GM21515 (cell line): ENCODE measurements around the gene PANX3.
"Not testable (repeated sequence)": the region's sequence is repeated elsewhere in the genome, so short reads cannot be mapped to it uniquely, and the experiment has no call there.

Experiments
- ATAC-seq: cut with Tn5 transposase; IDR thresholded peaks from one replicate; pipeline ENCODE4 v1.9.1; 2021; ENCODE audit not compliant: unreplicated experiment

Gene PANX3, protein sequence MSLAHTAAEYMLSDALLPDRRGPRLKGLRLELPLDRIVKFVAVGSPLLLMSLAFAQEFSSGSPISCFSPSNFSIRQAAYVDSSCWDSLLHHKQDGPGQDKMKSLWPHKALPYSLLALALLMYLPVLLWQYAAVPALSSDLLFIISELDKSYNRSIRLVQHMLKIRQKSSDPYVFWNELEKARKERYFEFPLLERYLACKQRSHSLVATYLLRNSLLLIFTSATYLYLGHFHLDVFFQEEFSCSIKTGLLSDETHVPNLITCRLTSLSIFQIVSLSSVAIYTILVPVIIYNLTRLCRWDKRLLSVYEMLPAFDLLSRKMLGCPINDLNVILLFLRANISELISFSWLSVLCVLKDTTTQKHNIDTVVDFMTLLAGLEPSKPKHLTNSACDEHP

DNA sequence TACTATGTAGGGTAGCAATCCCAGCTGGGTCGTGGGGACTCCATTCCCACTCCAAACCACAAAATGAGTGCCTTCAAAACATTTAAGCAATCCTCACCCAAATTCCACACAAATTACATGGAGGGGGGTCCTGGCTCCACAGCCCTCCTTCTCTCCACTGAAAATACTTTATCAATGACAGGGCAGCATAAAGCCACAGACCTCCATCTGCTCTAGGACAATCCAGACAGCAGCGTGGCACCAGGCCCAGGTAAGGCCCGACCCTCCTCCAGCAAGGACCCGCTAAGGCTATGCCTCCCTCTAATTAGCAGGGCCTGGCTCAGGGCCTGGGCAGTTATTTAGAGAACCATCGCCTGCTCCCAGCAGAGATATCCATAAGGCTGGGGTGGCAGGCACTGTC, at the start of gene PANX3:
PANX3 (plus strand) TSS at position 365 of the 400 bp plus-strand sequence. CDS start 129 bp downstream, outside the sequence.
- ATAC-seq = no peak

DNA sequence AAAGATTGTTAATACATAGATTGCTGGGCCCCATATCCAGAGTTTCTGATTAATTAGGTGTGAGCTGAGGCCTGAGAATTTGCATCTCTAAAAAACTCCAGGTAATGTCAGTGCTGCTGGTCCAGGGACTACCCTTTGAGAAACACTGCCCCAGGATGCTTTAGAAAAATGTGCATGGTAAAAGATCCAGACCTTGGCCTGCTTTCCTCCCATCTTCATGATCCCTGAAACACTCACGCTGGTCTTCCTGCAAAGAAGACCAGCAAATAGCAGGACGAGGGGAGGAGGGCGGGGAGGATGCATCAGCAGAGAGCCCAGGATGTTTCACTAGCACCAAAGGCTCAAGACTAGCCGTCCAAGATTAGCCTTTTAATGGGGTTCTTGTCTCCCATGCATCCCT, 41.5 kb upstream of the PANX3 start, which contains the start of gene OR8A1:
OR8A1 (plus strand) TSS at position 301 of the 400 bp plus-strand sequence. CDS start 123 bp downstream, outside the sequence.
- ATAC-seq = no peak

DNA sequence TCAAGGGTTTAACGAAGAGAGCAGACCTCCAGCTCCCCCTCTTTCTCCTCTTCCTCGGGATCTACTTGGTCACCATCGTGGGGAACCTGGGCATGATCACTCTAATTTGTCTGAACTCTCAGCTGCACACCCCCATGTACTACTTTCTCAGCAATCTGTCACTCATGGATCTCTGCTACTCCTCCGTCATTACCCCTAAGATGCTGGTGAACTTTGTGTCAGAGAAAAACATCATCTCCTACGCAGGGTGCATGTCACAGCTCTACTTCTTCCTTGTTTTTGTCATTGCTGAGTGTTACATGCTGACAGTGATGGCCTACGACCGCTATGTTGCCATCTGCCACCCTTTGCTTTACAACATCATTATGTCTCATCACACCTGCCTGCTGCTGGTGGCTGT, 41.1 kb upstream of the PANX3 start:
- ATAC-seq = no peak

DNA sequence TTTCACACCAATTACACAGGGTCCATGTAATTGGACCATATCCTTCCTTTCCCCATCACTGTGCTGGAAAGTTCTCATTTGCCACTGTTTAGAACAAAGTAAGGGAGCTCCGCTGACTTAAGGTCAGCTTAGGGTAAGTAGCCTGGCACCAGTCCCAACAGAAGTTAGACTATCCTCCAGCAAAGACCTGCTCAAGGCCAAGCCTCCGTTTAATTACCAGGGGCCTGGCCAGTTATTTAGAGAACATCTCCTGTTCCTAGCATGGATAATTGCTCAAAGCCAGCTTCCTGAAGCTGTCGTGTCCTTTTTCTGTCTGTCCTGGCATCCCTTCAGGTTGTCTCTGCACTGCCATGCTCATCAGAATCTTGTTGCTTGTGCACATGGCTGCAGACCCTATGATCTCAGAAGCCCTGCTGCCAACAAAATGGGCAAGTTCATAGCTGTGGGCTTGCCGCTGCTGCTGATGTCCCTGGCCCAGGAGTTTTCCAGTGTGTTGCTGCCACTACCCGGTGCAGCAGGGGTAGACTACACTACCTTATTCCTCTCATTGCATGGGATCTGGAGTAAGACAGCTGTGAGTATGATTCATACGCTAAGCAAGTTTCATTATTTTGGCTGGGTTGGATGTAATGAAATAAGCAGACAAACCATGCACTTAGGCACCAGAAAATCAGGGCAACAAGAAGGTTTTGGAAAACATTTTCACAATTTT, 33.4 kb upstream of the PANX3 start:
- ATAC-seq = no peak

DNA sequence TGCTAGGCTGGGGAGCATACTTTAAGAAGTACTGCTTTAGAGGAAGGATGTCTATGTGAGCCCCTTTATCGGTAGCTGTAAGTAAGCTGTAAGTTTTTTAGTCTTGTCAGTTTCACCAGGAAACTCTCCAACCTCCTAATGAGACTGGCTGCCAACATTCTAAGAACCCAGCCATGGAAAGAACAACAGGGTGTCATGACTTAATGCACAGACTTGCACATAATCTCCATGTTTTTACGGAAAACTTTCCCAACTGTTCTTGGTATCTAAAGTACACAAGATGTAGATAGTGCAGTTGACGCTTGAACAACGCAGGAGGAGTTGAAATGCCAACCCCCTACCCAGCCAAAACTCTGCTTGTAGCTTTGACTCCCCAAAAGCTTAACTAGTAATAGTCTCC, 32.5 kb upstream of the PANX3 start:
- no peak for ATAC-seq

DNA sequence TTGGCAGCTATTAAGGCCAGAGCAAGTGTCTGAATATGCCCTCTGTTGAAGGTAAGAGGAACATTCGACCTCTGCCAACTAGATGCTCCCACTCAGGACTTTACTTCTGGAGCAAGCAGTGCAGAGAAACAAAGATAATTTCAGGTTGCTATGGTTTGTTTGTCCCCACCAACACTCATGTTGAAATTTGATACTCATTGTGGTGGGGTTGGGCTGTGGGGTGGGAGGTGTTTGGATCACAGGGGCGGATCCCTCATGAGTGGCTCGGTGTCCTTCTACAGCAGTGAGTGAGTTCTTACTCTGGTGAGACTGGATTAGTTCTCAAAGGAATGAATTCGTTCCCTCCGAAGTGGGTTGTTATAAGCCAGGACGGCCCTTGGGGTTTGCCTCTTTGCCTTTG, 29.4 kb upstream of the PANX3 start:
- no peak for ATAC-seq

DNA sequence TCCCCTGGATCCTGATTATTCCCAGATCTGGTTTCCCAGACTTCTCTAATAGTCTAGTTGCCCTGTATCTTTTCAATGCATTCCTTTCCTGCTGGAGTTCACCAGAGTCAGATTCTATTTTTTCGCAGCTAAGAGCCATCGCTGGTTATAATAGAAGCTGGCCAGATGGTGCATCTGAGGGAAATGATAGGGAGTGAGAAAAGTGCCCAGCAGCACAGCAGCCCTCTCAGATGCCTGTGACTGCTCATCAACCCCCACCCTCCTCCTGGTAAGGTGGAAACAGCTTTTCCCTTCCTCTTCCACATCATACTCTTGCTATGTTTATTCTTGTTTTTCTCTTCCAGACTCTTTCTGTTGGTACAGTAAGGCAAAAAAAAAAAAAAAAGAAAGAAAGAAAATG, 28.7 kb upstream of the PANX3 start:
- ATAC-seq = no peak

DNA sequence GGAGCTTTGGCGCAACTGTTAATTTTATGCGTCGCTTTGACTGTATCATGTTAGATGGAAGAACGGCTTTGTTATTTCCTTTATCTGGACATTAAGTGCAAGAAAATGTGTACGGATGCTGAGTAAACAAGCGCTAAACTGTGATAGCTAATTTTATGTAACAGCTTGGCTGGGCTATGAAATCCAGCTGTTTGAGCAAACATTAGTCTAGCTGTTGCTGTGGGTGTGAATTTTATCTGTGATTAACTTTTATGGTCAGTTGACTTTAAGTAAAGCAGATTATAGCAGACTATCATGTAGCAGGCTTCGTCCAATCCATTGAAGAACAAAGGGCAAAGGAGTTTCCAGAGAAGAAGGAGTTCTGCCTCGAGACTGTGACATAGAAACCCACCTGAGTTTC, 27.4 kb upstream of the PANX3 start:
- ATAC-seq = no peak

DNA sequence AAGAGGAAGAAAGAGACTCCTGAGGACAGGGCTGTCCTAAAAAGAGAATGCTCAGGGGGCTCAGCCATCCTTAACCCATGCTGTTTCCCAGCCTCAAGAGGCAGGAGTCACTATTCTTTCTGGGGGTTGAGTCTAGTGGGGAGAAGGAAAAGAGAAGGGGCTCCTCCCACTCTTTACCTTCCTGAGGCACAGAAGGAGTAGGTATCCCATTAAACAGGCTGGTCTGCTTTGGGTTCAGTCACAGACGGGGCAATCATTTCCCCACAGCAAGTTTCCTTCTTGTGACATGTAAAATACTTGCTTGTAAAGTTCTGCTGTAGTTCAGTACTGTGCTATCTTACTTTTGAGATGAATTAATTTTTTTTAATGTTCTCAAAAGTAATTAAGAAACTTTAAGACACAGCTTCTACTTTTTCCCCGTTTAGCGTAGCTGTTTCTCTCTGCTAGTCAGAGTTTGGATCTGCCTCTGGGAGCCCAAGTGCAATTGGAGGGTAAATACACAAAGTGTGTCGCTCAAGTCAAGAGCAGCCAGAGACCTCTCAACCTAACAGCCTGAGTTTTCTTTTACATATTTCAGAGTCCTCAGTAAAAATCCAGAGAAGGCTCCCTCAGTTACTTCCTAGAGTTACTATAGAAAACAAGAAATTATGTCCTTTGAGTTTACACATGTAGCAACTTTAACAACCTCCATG, 26.4 kb upstream of the PANX3 start:
- no peak for ATAC-seq

DNA sequence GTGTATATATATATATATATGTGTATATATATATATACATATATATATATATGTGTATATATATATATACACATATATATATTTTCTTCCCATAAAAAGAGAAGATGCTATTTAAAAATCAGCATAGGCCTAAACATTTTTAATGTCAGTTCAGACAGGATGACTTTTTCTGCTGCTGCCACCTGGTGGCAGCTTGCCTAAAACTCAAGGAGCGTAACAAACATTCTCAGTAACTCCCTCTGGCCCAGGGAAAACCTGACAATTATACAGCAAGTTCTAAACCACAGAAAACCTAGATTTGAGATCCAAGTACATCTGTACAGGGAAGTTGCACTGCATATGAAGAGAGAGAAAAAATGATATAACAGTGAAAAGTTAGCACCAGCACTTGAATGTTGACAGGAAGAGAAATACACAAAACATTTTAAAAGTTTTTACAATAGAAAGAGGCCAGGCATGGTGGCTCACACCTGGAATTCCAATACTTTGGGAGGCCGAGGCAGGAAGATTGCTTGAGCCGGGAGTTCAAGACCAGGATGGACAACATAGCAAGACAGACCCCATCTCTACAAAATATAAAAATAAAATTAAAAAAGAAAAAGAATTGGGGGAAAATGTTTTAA, 24.9 kb upstream of the PANX3 start:
- ATAC-seq = no peak

DNA sequence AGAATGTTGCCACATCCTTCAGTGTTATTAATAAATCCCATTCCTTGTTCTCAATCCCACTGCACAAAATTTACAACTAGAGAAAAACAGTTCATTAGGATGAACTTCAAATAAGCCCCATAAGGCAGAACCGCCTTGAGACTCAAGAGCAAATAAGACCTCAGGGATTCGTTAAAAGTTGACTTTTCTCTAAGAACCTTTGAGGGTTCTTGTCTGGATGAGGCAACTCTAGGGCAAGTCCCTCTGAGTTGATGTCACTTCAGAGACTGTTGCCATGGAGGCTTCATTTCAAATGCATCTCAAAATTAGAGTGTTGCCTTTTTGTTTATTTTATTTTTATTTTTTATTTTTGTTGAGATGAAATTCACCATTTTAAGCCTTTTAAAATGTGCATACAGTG, 19.8 kb upstream of the PANX3 start:
- no peak for ATAC-seq

DNA sequence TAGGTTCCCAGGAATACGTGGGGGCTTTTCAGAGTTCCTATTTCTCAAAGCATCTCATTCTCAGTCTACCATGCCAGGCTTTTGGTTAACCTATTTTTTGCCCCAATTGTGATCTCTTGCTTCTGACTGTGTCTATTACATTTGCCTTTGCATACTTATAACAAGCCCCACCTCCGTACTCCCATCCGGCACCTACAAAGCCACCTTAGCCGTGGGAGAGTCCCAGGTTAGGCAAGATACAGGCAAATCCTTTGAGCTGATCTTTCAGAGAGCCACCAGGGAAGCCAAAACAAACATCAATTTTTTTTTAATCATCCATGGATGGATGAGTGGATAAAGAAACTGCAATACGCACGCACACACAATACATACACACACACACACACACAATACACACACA, 18.6 kb upstream of the PANX3 start:
- no peak for ATAC-seq

DNA sequence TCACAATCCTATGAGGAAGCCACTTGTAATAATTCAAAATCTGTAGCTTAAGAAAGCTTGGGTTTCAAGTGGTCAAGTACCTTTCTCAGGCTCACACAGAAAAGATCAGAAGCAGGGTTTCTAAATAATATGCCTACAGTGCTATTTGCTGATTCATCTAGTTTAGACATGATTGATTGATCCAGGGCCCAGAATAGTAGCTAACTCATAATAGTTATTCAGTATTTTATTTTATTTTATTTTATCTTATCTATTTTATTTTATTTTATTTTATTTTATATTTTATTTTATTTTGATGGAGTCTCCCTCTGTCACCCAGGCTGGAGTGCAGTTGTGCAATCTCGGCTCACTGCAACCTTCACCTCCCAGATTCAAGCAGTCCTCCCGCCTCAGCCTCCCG, 15.9 kb upstream of the PANX3 start:
- no peak for ATAC-seq

DNA sequence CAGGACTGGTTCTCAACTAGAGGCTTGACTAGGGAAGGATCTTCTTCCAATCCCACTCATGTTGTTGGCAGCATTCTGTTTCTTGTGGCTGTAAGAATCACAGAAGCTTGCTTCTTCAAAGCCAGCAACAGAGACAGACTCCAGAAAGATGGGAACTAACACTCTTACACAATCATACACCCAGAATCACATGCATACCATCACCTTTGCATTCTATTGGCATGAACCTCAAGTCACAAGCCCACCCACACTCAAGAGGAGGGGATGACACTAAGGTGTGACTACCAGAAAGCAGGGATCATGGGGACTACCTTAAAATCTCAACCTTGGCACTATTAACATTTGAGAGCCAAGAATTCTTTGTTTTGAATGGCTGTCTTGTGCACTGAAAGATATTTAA, 13.6 kb upstream of the PANX3 start:
- no peak for ATAC-seq

DNA sequence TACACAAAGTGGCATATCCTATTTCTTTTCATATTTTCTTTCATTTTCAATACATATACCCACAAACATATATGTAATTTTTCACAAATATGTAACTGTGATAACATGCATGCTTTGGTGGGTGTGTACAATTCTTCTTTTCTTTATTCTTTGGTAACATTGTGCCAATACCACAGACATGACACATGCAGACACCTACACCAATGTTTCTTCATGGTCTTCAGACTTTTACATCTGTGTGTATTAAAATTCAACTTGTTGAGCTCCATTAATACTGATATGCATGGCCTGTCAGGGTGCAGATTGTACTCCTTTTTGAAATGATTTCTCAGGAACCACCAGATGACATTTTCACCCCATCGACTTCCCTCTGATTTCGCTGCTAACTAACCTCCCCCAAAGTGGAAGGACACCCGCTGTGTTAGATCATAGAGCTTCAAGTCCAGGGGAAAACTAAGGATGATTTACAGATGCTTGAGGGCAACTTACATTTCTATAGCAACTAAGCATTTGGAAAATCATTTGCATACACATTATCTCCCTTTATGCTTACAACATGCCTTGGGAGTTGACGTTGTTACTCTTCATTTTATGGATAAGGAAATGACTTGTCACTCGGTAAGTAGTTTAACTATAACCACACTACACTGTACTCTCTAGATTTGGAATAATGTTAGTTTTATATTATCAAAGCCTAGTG, 10.5 kb upstream of the PANX3 start:
- no peak for ATAC-seq

DNA sequence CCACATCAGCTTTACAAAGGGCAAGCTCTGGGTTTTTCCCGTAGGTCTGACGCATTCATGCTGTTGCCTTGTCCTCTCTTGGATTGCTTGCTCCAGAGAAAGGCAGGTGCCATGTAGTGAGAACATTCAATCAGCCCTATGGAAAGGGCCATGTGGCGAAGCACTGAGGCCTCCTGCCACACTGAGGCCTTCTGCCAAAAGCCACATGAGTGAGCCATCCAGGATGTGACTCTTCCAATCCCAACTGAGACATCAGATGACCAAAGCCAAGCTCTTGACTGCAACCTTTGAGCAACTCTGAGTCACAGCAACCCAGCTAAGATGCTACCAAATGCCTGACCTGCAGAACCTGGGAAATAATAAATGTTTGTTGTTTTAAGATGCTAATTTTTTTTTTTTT, 9.0 kb upstream of the PANX3 start:
- no peak for ATAC-seq

DNA sequence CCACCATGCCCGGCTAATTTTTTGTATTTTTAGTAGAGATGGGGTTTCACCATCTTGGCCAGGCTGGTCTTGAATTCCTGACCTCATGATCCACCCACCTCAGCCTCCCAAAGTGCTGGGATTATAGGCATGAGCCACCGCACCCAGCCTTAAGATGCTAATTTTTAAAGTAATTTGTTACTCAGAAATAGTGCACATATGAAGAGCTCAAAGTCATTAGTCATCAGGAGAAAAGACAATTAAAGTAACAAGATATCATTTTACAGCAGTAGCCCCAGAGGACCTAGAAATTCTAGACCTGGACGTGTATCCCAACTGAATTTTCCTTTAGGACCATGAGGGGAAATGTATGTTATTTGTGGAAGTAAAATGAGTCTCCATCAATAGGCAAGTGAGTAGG, 8.5 kb upstream of the PANX3 start:
- ATAC-seq = not testable (repeated sequence)

DNA sequence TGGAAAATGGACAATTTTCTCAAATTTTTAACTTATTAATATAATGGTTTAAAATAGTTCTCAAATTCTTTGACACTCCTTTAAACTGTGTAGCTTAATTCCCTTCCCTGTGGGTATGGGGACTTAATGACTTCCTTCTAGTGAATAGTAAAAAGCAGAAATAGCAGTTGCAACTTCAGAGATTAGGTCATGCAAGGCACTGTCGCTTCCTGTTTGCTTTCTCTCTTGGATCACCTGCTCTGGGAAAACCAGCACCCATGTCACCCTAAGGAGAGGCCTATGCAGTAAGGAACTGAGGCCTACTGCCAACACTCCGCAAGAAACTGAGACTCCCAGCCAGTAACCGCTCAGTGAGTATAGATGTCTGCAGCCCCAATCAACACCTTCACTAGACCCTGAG, 5.5 kb upstream of the PANX3 start:
- no peak for ATAC-seq

DNA sequence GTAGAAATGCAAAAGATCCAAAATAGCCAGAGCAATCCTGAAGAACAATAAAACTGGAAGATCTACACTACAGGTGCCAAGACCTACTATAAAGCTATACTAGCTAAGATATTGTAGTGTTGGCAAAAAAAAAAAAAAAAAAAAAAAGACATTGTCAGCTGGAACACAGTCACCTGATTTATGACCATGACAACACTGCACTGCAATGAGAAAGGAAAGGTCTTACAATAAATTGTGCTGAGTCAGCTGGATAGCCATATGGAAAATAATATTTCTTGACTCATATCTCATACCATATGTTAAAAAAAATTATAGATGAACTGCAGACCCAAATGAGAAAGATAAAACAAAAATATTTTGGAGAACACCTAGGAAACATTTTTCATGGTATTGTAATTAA, 3.1 kb upstream of the PANX3 start:
- no peak for ATAC-seq

DNA sequence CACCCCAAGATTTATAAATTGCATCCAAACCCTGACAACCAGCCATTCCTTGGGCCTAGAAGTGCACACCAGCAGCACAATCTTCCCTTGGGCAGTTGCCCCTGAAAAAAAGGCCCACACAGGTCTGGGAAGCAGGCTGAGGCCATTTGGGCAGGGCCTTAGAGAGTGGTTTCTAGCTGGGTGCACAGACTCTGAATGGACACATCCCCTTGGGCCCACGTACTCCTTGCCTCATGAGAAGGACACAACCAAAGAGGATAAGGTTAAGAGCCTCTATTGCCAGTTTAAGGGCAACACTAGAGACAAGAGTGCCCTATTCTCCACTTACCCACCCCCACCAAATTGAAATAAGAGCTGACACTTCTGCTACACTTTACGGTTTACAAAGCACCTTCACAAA, 933 bp upstream of the PANX3 start:
- ATAC-seq = no peak

DNA sequence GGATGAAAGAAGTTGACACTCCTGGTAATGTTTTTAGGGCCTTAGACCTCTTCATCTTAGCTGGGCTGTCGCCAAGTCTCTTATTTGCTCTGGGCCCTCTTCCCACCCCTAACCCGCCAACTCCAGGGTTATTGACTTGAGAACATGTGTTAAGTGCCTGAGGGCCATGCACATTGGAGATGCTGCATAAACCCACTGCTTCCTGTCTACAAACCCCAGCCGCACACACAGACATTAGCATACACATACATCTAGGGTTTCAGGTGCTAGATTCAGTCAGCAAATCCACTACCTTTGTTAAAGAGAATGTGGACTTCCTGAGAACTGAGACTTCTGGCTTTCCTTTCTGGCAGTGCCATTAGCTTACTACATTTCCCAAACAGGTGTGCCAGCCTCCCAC, 817 bp downstream of the PANX3 start:
- no peak for ATAC-seq
